Smooth muscle cell (in vitro differentiated cells): Measurements from ENCODE around the gene PRR19. TPM values are rescaled to one million over a fixed set of nuclear protein-coding genes. Genes with fewer than 3 reads are reported as not detected.

Experiments used
- microRNA-seq: library from miRNA; unstranded; fragments of <30 nt; microRNA quantifications from one replicate; pipeline ENCODE4, GENCODE V29; 2016; ENCODE audit warnings: borderline number of aligned reads
- polyA plus RNA-seq: library from polyadenylated mRNA; unstranded; fragments of >200 nt; fragmentation: Nextera tagmentation; extraction: Ambion mirVana; gene quantifications from 2 replicates; pipeline ENCODE4 v1.2.1, GENCODE V29; 2016
- small RNA-seq: library from RNA; depleted of rRNA; stranded (forward); fragments of <200 nt; gene quantifications from one replicate; pipeline ENCODE3, GENCODE V24; 2014
- total RNA-seq: library from RNA; depleted of rRNA; stranded (reverse); fragments of >200 nt; gene quantifications from 2 replicates; pipeline ENCODE4 v1.2.3, GENCODE V29; 2014

Gene PRR19
- total and polyA plus RNA-seq, 2 experiments from 2014 or later = 0.45 to 0.73 TPM

Small RNAs within 50 kb of the gene (microRNA-seq; reads per million reads assigned to microRNA genes)
- not detected for gene MIR8077

Small RNAs within 50 kb of the gene (small RNA-seq; reads per million reads assigned to genes)
- gene MIR8077 = not detected

Other genes starting within 250 kb of the PRR19 start
- gene GRIK5, start 231.9 kb upstream of the PRR19 start, total RNA-seq = 0.58 and 2.0 TPM in 2 replicates
- gene GRIK5, start 231.9 kb upstream of the PRR19 start, polyA plus RNA-seq = 0.67 and 1.9 TPM in 2 replicates
- 8.9 and 13.6 TPM in 2 replicates for gene ZNF574, start 226.0 kb upstream of the PRR19 start, total RNA-seq
- 20.5 and 22.9 TPM in 2 replicates for gene ZNF574, start 226.0 kb upstream of the PRR19 start, polyA plus RNA-seq
- gene POU2F2, start 169.7 kb upstream of the PRR19 start, total RNA-seq = 0.58 and 0.99 TPM in 2 replicates
- gene POU2F2, start 169.7 kb upstream of the PRR19 start, polyA plus RNA-seq = 6.3 and 8.6 TPM in 2 replicates
- 12.6 and 35.4 TPM in 2 replicates for gene DEDD2, start 84.5 kb upstream of the PRR19 start, total RNA-seq
- gene DEDD2, start 84.5 kb upstream of the PRR19 start, polyA plus RNA-seq = 22.4 and 23.4 TPM in 2 replicates
- 5.0 and 5.9 TPM in 2 replicates for gene ZNF526, start 81.8 kb upstream of the PRR19 start, total RNA-seq
- 12.0 and 12.1 TPM in 2 replicates for gene ZNF526, start 81.8 kb upstream of the PRR19 start, polyA plus RNA-seq
- 26.0 and 27.4 TPM in 2 replicates for gene GSK3A, start 59.5 kb upstream of the PRR19 start, total RNA-seq
- 34.6 and 39.0 TPM in 2 replicates for gene GSK3A, start 59.5 kb upstream of the PRR19 start, polyA plus RNA-seq
- 20.5 and 43.9 TPM in 2 replicates for gene ERF, start 47.0 kb upstream of the PRR19 start, total RNA-seq
- gene ERF, start 47.0 kb upstream of the PRR19 start, polyA plus RNA-seq = 14.2 and 14.9 TPM in 2 replicates
- 12.6 and 13.6 TPM in 2 replicates for gene CIC, start 32.9 kb upstream of the PRR19 start, total RNA-seq
- 18.4 and 19.5 TPM in 2 replicates for gene CIC, start 32.9 kb upstream of the PRR19 start, polyA plus RNA-seq
- 44.6 and 44.7 TPM in 2 replicates for gene PAFAH1B3, start 492 bp downstream of the PRR19 start, total RNA-seq
- 71.0 and 75.7 TPM in 2 replicates for gene PAFAH1B3, start 492 bp downstream of the PRR19 start, polyA plus RNA-seq
- gene TMEM145, start 11.2 kb downstream of the PRR19 start, total RNA-seq = not detected in 2 replicates
- 0.09 and 0.11 TPM in 2 replicates for gene TMEM145, start 11.2 kb downstream of the PRR19 start, polyA plus RNA-seq
- gene MEGF8, start 23.5 kb downstream of the PRR19 start, total RNA-seq = 13.4 and 16.4 TPM in 2 replicates
- 8.2 and 11.0 TPM in 2 replicates for gene MEGF8, start 23.5 kb downstream of the PRR19 start, polyA plus RNA-seq
- 24.1 and 31.3 TPM in 2 replicates for gene CNFN, start 88.2 kb downstream of the PRR19 start, total RNA-seq
- gene CNFN, start 88.2 kb downstream of the PRR19 start, polyA plus RNA-seq = 23.7 and 44.9 TPM in 2 replicates
- gene LIPE, start 125.3 kb downstream of the PRR19 start, total RNA-seq = 4.0 and 9.2 TPM in 2 replicates
- gene LIPE, start 125.3 kb downstream of the PRR19 start, polyA plus RNA-seq = 4.1 and 8.4 TPM in 2 replicates
- not detected in 2 replicates for gene CXCL17, start 140.8 kb downstream of the PRR19 start, total RNA-seq
- gene CXCL17, start 140.8 kb downstream of the PRR19 start, polyA plus RNA-seq = not detected in 2 replicates
- gene CEACAM1, start 226.3 kb downstream of the PRR19 start, total RNA-seq = 0.36 and 4.5 TPM in 2 replicates
- gene CEACAM1, start 226.3 kb downstream of the PRR19 start, polyA plus RNA-seq = 0.31 and 1.2 TPM in 2 replicates